NCI-H82 treated with DMSO at 0.1 percent for 48 hours (cell line): ENCODE measurements around the gene ZFP64.
"Not testable (repeated sequence)": the region's sequence is repeated elsewhere in the genome, so short reads cannot be mapped to it uniquely, and the experiment has no call there.

Experiments
- DNase-seq: peaks from one replicate; lab custom pipeline; 2025; ENCODE audit not compliant: unreplicated experiment; lab: John Stamatoyannopoulos, UW

ZFP64 gene

GRCh38 chr20:52160621-52161204 is 30.9 kb downstream of the ZFP64 start:
- DNase-seq = no peak

- no peak for DNase-seq
Measured at GRCh38 chr20:52160049-52160570, 31.5 kb downstream of the ZFP64 start.

- DNase-seq = no peak
Measured at GRCh38 chr20:52154575-52154974, 37.0 kb downstream of the ZFP64 start.

- DNase-seq = no peak
Measured at GRCh38 chr20:52153896-52154295, 37.7 kb downstream of the ZFP64 start.

GRCh38 chr20:52152921-52153320 is 38.7 kb downstream of the ZFP64 start:
- no peak for DNase-seq

- no peak for DNase-seq
Measured at GRCh38 chr20:52152416-52152815, 39.2 kb downstream of the ZFP64 start.

GRCh38 chr20:52150440-52151258 is 40.9 kb downstream of the ZFP64 start:
- DNase-seq = peak; percentile 4

GRCh38 chr20:52145587-52145986 is 46.0 kb downstream of the ZFP64 start:
- DNase-seq = no peak

GRCh38 chr20:52143277-52143676 is 48.3 kb downstream of the ZFP64 start:
- DNase-seq = no peak

- DNase-seq = no peak
Measured at GRCh38 chr20:52142757-52143156, 48.8 kb downstream of the ZFP64 start.

GRCh38 chr20:52139986-52140385 is 51.6 kb downstream of the ZFP64 start:
- DNase-seq = no peak

- no peak for DNase-seq
Measured at GRCh38 chr20:52137850-52138249, 53.7 kb downstream of the ZFP64 start.

GRCh38 chr20:52133714-52134113 is 57.9 kb downstream of the ZFP64 start:
- not testable (repeated sequence) for DNase-seq

- no peak for DNase-seq
Measured at GRCh38 chr20:52132337-52132736, 59.2 kb downstream of the ZFP64 start.

GRCh38 chr20:52131048-52131643 is 60.4 kb downstream of the ZFP64 start:
- DNase-seq = no peak

GRCh38 chr20:52130406-52130805 is 61.2 kb downstream of the ZFP64 start:
- DNase-seq = no peak

GRCh38 chr20:52129611-52130010 is 62.0 kb downstream of the ZFP64 start:
- DNase-seq = no peak

GRCh38 chr20:52127309-52127708 is 64.3 kb downstream of the ZFP64 start:
- DNase-seq = no peak

- no peak for DNase-seq
Measured at GRCh38 chr20:52124821-52125220, 66.8 kb downstream of the ZFP64 start.

GRCh38 chr20:52118696-52119095 is 72.9 kb downstream of the ZFP64 start:
- DNase-seq = no peak

GRCh38 chr20:52118016-52118623 is 73.5 kb downstream of the ZFP64 start:
- DNase-seq = no peak

- DNase-seq = no peak
Measured at GRCh38 chr20:52110456-52110855, 81.1 kb downstream of the ZFP64 start.
